ENCODE results near the gene DDX28. TPM values are rescaled to one million over a fixed set of nuclear protein-coding genes. Genes with fewer than 3 reads are reported as not detected.

The DDX28 gene
- polyA plus RNA-seq, 4 donors: 9.0 to 13.7 (median 10.9) TPM

DNA sequence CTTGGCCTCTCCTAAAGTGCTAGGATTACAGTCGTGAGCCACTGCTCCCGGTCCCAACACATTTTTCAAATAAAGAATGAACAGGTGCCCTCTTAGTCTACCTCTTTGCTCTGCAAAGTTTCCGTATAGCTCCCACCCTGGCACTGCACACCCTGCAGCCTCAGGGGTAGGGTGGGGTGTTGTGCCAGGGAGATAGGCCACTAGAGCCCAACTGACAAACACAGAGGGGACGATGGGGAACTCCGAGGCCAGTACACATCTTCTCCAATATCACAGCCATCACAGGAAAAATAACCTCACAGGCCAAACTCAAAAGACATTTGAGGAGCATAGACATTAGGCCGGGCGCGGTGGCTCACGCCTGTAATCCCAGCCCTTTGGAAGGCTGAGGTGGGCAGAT lies 51.9 kb downstream of the DDX28 start:
- DNase-seq (ENCODE audit: low read depth in 4 of 4, low spot score in 2 of 4): no peak

Other genes starting within 250 kb of the DDX28 start
- 10 to 100 TPM; 18.4 to 34.4 (median 25.0) TPM for gene RANBP10, start 216.7 kb downstream of the DDX28 start, polyA plus RNA-seq (ENCODE audit: insufficient read length in 4 of 4)
- 10 to 100 TPM in 1 of 4 donors, 1 to 10 TPM in 3; 6.3 to 10.7 (median 7.7) TPM for gene TSNAXIP1, start 216.3 kb downstream of the DDX28 start, polyA plus RNA-seq (ENCODE audit: insufficient read length in 4 of 4)
- 10 to 100 TPM; 26.8 to 40.0 (median 32.0) TPM for gene THAP11, start 180.9 kb downstream of the DDX28 start, polyA plus RNA-seq (ENCODE audit: insufficient read length in 4 of 4)
- 100 to 1,000 TPM; 114 to 134 (median 127) TPM for gene NUTF2, start 176.3 kb downstream of the DDX28 start, polyA plus RNA-seq (ENCODE audit: insufficient read length in 4 of 4)
- 10 to 100 TPM; 37.4 to 62.4 (median 50.7) TPM for gene CENPT, start 175.5 kb downstream of the DDX28 start, polyA plus RNA-seq (ENCODE audit: insufficient read length in 4 of 4)
- gene EDC4, start 150.2 kb downstream of the DDX28 start, polyA plus RNA-seq (ENCODE audit: insufficient read length in 4 of 4): 100 to 1,000 TPM in 2 of 4 donors, 10 to 100 TPM in 2; 75.0 to 106 (median 97.3) TPM
- gene NRN1L, start 138.3 kb downstream of the DDX28 start, polyA plus RNA-seq (ENCODE audit: insufficient read length in 4 of 4): under 1 TPM in 3 of 4 donors, not detected in 1; 0.30 to 0.68 (median 0.63) TPM
- gene PSKH1, start 130.0 kb downstream of the DDX28 start, polyA plus RNA-seq (ENCODE audit: insufficient read length in 4 of 4): 10 to 100 TPM; 33.5 to 44.6 (median 40.1) TPM
- 1 to 10 TPM; 4.5 to 7.1 (median 5.8) TPM for gene CTRL, start 91.4 kb downstream of the DDX28 start, polyA plus RNA-seq (ENCODE audit: insufficient read length in 4 of 4)
- gene PSMB10, start 86.4 kb downstream of the DDX28 start, polyA plus RNA-seq (ENCODE audit: insufficient read length in 4 of 4): 10 to 100 TPM; 20.3 to 39.4 (median 28.3) TPM
- gene LCAT, start 79.1 kb downstream of the DDX28 start, polyA plus RNA-seq (ENCODE audit: insufficient read length in 4 of 4): 10 to 100 TPM; 13.7 to 32.8 (median 20.2) TPM
- gene SLC12A4, start 54.6 kb downstream of the DDX28 start, polyA plus RNA-seq (ENCODE audit: insufficient read length in 4 of 4): 10 to 100 TPM; 32.4 to 47.4 (median 40.2) TPM
- gene DPEP3, start 42.7 kb downstream of the DDX28 start, polyA plus RNA-seq (ENCODE audit: insufficient read length in 4 of 4): under 1 TPM in 3 of 4 donors, not detected in 1; 0.05 to 0.21 (median 0.08) TPM
- gene DPEP2, start 23.7 kb downstream of the DDX28 start, polyA plus RNA-seq (ENCODE audit: insufficient read length in 4 of 4): 1 to 10 TPM in 1 of 4 donors, under 1 TPM in 3; 0.45 to 1.1 (median 0.78) TPM
- not detected for gene DPEP2NB, start 7.3 kb downstream of the DDX28 start, polyA plus RNA-seq (ENCODE audit: insufficient read length in 4 of 4)
- gene DUS2, start 52 bp upstream of the DDX28 start, polyA plus RNA-seq (ENCODE audit: insufficient read length in 4 of 4): 10 to 100 TPM; 13.5 to 19.5 (median 15.5) TPM
- 10 to 100 TPM; 30.8 to 35.5 (median 32.9) TPM for gene NFATC3, start 62.1 kb upstream of the DDX28 start, polyA plus RNA-seq (ENCODE audit: insufficient read length in 4 of 4)
- 10 to 100 TPM; 25.5 to 44.0 (median 32.1) TPM for gene ESRP2, start 212.9 kb upstream of the DDX28 start, polyA plus RNA-seq (ENCODE audit: insufficient read length in 4 of 4)
- 10 to 100 TPM; 21.6 to 27.0 (median 22.9) TPM for gene PLA2G15, start 222.1 kb upstream of the DDX28 start, polyA plus RNA-seq (ENCODE audit: insufficient read length in 4 of 4)
- gene SLC7A6, start 241.3 kb upstream of the DDX28 start, polyA plus RNA-seq (ENCODE audit: insufficient read length in 4 of 4): 10 to 100 TPM; 12.1 to 20.3 (median 14.8) TPM